Karpas-422 (cell line): ENCODE results near the gene TRPM3. TPM values are rescaled to one million over a fixed set of nuclear protein-coding genes. Genes with fewer than 3 reads are reported as not detected.

Experiments used
- DNase-seq: peaks from one replicate; pipeline ENCODE4 v3.0.0-alpha.2; 2015
- H2AFZ ChIP-seq: fragments of 200-600 bp; sonication (generic); 2 replicates; pipeline ENCODE4 v1.6.1; 2014; ENCODE audit warnings: antibody characterized with exemption, low read length, mixed read lengths
- H3K27ac ChIP-seq: fragments of 200-600 bp; sonication (generic); 2 replicates; pipeline ENCODE4 v1.5.1; 2014; ENCODE audit warnings: mild to moderate bottlenecking, low read length, moderate library complexity
- H3K27me3 ChIP-seq: fragments of 200-600 bp; sonication (generic); 2 replicates; pipeline ENCODE4 v1.6.1; 2014; ENCODE audit warnings: low read length, mixed read lengths
- H3K36me3 ChIP-seq: fragments of 200-600 bp; sonication (generic); 2 replicates; pipeline ENCODE4 v1.6.1; 2014; ENCODE audit warnings: low read length, mixed read lengths; ENCODE audit not compliant: insufficient read depth
- H3K4me1 ChIP-seq: fragments of 200-600 bp; sonication (generic); 2 replicates; pipeline ENCODE4 v1.6.1; 2014; ENCODE audit warnings: mild to moderate bottlenecking, low read length, mixed read lengths
- H3K4me2 ChIP-seq: fragments of 200-600 bp; sonication (generic); 2 replicates; pipeline ENCODE4 v1.6.1; 2014; ENCODE audit warnings: low read length, low read depth, mild to moderate bottlenecking; ENCODE audit not compliant: poor library complexity, severe bottlenecking
- H3K4me3 ChIP-seq: fragments of 200-600 bp; sonication (generic); 2 replicates; pipeline ENCODE4 v1.5.1; 2014; ENCODE audit warnings: mild to moderate bottlenecking, antibody characterized with exemption, low read length, mixed read lengths
- H3K79me2 ChIP-seq: fragments of 200-600 bp; sonication (generic); 2 replicates; pipeline ENCODE4 v1.6.1; 2014; ENCODE audit warnings: mild to moderate bottlenecking, low read length, mixed read lengths
- H3K9ac ChIP-seq: fragments of 200-600 bp; sonication (generic); 2 replicates; pipeline ENCODE4 v1.6.0; 2014; ENCODE audit warnings: low read length
- H3K9me2 ChIP-seq: fragments of 200-600 bp; sonication (generic), shearing (Covaris generic); replicated peaks from 2 replicates; pipeline ENCODE4 v1.6.0; 2014; ENCODE audit warnings: mild to moderate bottlenecking, low read length, moderate library complexity; ENCODE audit not compliant: insufficient read depth
- H3K9me3 ChIP-seq: fragments of 300-700, 200-600 bp; sonication (generic); 2 replicates; pipeline ENCODE4 v1.6.1; 2014; ENCODE audit warnings: low read length, mixed read lengths
- H4K20me1 ChIP-seq: fragments of 200-600 bp; sonication (generic); 2 replicates; pipeline ENCODE4 v1.6.1; 2014; ENCODE audit warnings: mild to moderate bottlenecking, antibody characterized with exemption, low read length, low read depth; ENCODE audit not compliant: insufficient read depth
- total RNA-seq: library from RNA; depleted of rRNA; stranded (reverse); fragments of >200 nt; shearing (Covaris generic); gene quantifications from 2 replicates; pipeline ENCODE4 v1.2.3, GENCODE V29; 2014; ENCODE audit warnings: low replicate concordance

The TRPM3 gene
- total RNA-seq, 1 experiment from 2014 or later, result not detected

- no peak overlapping the region for H3K4me2 ChIP-seq
Observed at GRCh38 chr9:70772601-70773000, 348.8 kb downstream of the TRPM3 start.

GRCh38 chr9:70765946-70766345, 355.5 kb downstream of the TRPM3 start:
- H3K27ac ChIP-seq, result no peak overlapping the region
- no peak overlapping the region for H3K4me2 ChIP-seq
- no peak overlapping the region for H3K9ac ChIP-seq
- no peaks in the 10 kb centered on the region for H3K9me2 ChIP-seq
- no peaks in the 10 kb centered on the region for H3K9me3 ChIP-seq
- H4K20me1 ChIP-seq, result no peaks in the 10 kb centered on the region
- H3K79me2 ChIP-seq, result no peaks in the 10 kb centered on the region
- H3K36me3 ChIP-seq, result no peaks in the 10 kb centered on the region
- no peaks in the 10 kb centered on the region for H3K27me3 ChIP-seq
- H3K4me1 ChIP-seq, result peaks cover 4% of the 10 kb centered on the region
- no peak overlapping the region for H2AFZ ChIP-seq
- DNase-seq, result no peak
- no peak overlapping the region for H3K4me3 ChIP-seq

More at GRCh38 chr9:70772601-70773000, 348.8 kb downstream of the TRPM3 start:
- DNase-seq, result no peak
- Histone ChIP-seq H3K9me2 (no peaks in the 10 kb centered on the region), H3K9ac (no peak overlapping the region), H3K79me2 (no peaks in the 10 kb centered on the region), H3K36me3 (no peaks in the 10 kb centered on the region), H2AFZ (no peak overlapping the region), H3K4me3 (no peak overlapping the region), H3K9me3 (no peaks in the 10 kb centered on the region), H3K27me3 (no peaks in the 10 kb centered on the region), H3K27ac (no peak overlapping the region), H3K4me1 (no peaks in the 10 kb centered on the region), H4K20me1 (no peaks in the 10 kb centered on the region)

GRCh38 chr9:70761139-70761670, 360.2 kb downstream of the TRPM3 start:
- DNase-seq, result no peak
- Histone ChIP-seq H4K20me1 (no peaks in the 10 kb centered on the region), H3K4me1 (peaks cover 11% of the 10 kb centered on the region), H3K4me2 (no peak overlapping the region), H3K9ac (no peak overlapping the region), H3K4me3 (no peak overlapping the region), H3K36me3 (no peaks in the 10 kb centered on the region), H3K27me3 (no peaks in the 10 kb centered on the region), H3K9me2 (no peaks in the 10 kb centered on the region), H3K27ac (no peak overlapping the region), H3K9me3 (no peaks in the 10 kb centered on the region), H2AFZ (no peak overlapping the region), H3K79me2 (no peaks in the 10 kb centered on the region)

- no peak overlapping the region for H3K9ac ChIP-seq
- H3K9me2 ChIP-seq, result no peaks in the 10 kb centered on the region
- no peaks in the 10 kb centered on the region for H3K79me2 ChIP-seq
- H4K20me1 ChIP-seq, result no peaks in the 10 kb centered on the region
- no peak for DNase-seq
- H3K4me2 ChIP-seq, result no peak overlapping the region
- no peaks in the 10 kb centered on the region for H3K9me3 ChIP-seq
- no peak overlapping the region for H2AFZ ChIP-seq
- no peaks in the 10 kb centered on the region for H3K36me3 ChIP-seq
- peaks cover 11% of the 10 kb centered on the region for H3K4me1 ChIP-seq
- H3K27ac ChIP-seq, result no peak overlapping the region
- H3K27me3 ChIP-seq, result no peaks in the 10 kb centered on the region
- H3K4me3 ChIP-seq, result no peak overlapping the region
Observed at GRCh38 chr9:70760228-70760627, 361.2 kb downstream of the TRPM3 start.

GRCh38 chr9:70753311-70753710, 368.1 kb downstream of the TRPM3 start:
- H3K9me2 ChIP-seq, result no peaks in the 10 kb centered on the region
- H2AFZ ChIP-seq, result no peak overlapping the region
- no peaks in the 10 kb centered on the region for H3K36me3 ChIP-seq
- no peaks in the 10 kb centered on the region for H3K4me1 ChIP-seq
- DNase-seq, result no peak
- H3K27me3 ChIP-seq, result no peaks in the 10 kb centered on the region
- no peaks in the 10 kb centered on the region for H3K79me2 ChIP-seq
- H3K4me3 ChIP-seq, result no peak overlapping the region
- no peaks in the 10 kb centered on the region for H3K9me3 ChIP-seq
- no peak overlapping the region for H3K9ac ChIP-seq
- H3K4me2 ChIP-seq, result no peak overlapping the region
- no peak overlapping the region for H3K27ac ChIP-seq
- H4K20me1 ChIP-seq, result no peaks in the 10 kb centered on the region

- no peaks in the 10 kb centered on the region for H3K9me3 ChIP-seq
- no peak overlapping the region for H3K9ac ChIP-seq
- H4K20me1 ChIP-seq, result no peaks in the 10 kb centered on the region
- H2AFZ ChIP-seq, result no peak overlapping the region
- no peak overlapping the region for H3K4me3 ChIP-seq
- no peaks in the 10 kb centered on the region for H3K79me2 ChIP-seq
- H3K9me2 ChIP-seq, result no peaks in the 10 kb centered on the region
- H3K4me1 ChIP-seq, result no peaks in the 10 kb centered on the region
- H3K36me3 ChIP-seq, result no peaks in the 10 kb centered on the region
- H3K4me2 ChIP-seq, result no peak overlapping the region
- H3K27me3 ChIP-seq, result no peaks in the 10 kb centered on the region
- H3K27ac ChIP-seq, result no peak overlapping the region
- DNase-seq, result no peak
Observed at GRCh38 chr9:70749066-70749465, 372.4 kb downstream of the TRPM3 start.

GRCh38 chr9:70747261-70747718, 374.1 kb downstream of the TRPM3 start:
- Histone ChIP-seq H3K27me3 (no peaks in the 10 kb centered on the region), H3K9me2 (no peaks in the 10 kb centered on the region), H2AFZ (no peak overlapping the region), H3K9ac (no peak overlapping the region), H4K20me1 (no peaks in the 10 kb centered on the region), H3K79me2 (no peaks in the 10 kb centered on the region), H3K4me2 (no peak overlapping the region), H3K4me1 (no peaks in the 10 kb centered on the region), H3K27ac (no peak overlapping the region), H3K9me3 (no peaks in the 10 kb centered on the region), H3K36me3 (no peaks in the 10 kb centered on the region), H3K4me3 (no peak overlapping the region)
- DNase-seq, result no peak

GRCh38 chr9:70746760-70747159, 374.7 kb downstream of the TRPM3 start:
- H4K20me1 ChIP-seq, result no peaks in the 10 kb centered on the region
- no peak overlapping the region for H2AFZ ChIP-seq
- H3K27ac ChIP-seq, result no peak overlapping the region
- H3K4me2 ChIP-seq, result no peak overlapping the region
- H3K4me3 ChIP-seq, result no peak overlapping the region
- H3K79me2 ChIP-seq, result no peaks in the 10 kb centered on the region
- no peak for DNase-seq
- H3K9me2 ChIP-seq, result no peaks in the 10 kb centered on the region
- no peaks in the 10 kb centered on the region for H3K9me3 ChIP-seq
- H3K4me1 ChIP-seq, result no peaks in the 10 kb centered on the region
- no peaks in the 10 kb centered on the region for H3K27me3 ChIP-seq
- H3K36me3 ChIP-seq, result no peaks in the 10 kb centered on the region
- H3K9ac ChIP-seq, result no peak overlapping the region

- Histone ChIP-seq H3K9me3 (no peaks in the 10 kb centered on the region), H3K36me3 (no peaks in the 10 kb centered on the region), H3K9me2 (no peaks in the 10 kb centered on the region), H3K27me3 (no peaks in the 10 kb centered on the region), H3K79me2 (no peaks in the 10 kb centered on the region), H3K4me2 (no peak overlapping the region), H3K9ac (no peak overlapping the region), H3K27ac (no peak overlapping the region), H3K4me1 (no peaks in the 10 kb centered on the region), H4K20me1 (no peaks in the 10 kb centered on the region), H3K4me3 (no peak overlapping the region), H2AFZ (no peak overlapping the region)
- DNase-seq, result no peak
Observed at GRCh38 chr9:70746316-70746715, 375.1 kb downstream of the TRPM3 start.
